Loucy (cell line): ENCODE data around the gene FMNL2.

ENCODE experiments used
- CTCF ChIP-seq: fragments of 200-600 bp; sonication (generic); conservative IDR thresholded peaks from 2 replicates; pipeline ENCODE4 v1.5.1; 2014; ENCODE audit warnings: mild to moderate bottlenecking, antibody characterized with exemption, low read length
- EZH2phosphoT487 ChIP-seq: fragments of 200-600 bp; IDR thresholded peaks from 2 replicates; pipeline ENCODE4 v1.6.1; 2018; ENCODE audit warnings: antibody characterized with exemption, mild to moderate bottlenecking, moderate library complexity, borderline replicate concordance

DNA sequence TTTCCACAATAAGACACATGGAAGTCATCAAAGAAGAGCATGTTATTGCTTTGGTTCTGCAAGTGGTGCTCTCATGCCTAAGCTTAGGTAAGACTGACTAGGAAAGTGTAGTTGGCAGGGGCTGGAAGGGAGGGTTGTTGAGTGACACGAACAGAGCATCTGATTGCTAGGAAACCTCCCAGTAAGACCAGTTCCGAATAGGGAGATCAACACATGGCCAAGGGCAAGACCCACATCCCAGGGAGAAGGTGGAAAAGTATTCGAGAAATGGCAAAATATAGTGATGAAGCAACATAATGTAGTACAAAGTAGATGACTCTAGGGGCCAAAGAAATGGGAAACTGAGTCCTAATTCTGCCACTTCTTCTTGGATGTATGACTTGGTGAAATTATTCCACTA lies 33.8 kb upstream of the FMNL2 start:
- TF ChIP-seq CTCF: no peak
- no peak for TF ChIP-seq EZH2phosphoT487
